NK-92 (cell line): ENCODE results near the gene EDRF1.

Experiments
- DNase-seq: peaks from one replicate; lab custom pipeline; 2025; ENCODE audit not compliant: unreplicated experiment; lab: John Stamatoyannopoulos, UW

The EDRF1 gene

GRCh38 chr10:125762692-125763648 is 43.5 kb downstream of the EDRF1 start:
- DNase-seq, result no peak

- DNase-seq, result no peak
Measured at GRCh38 chr10:125765835-125766234, 46.3 kb downstream of the EDRF1 start.

GRCh38 chr10:125766511-125766910 is 47.0 kb downstream of the EDRF1 start:
- no peak for DNase-seq

GRCh38 chr10:125768219-125768855 is 48.8 kb downstream of the EDRF1 start:
- DNase-seq, result no peak

- no peak for DNase-seq
Measured at GRCh38 chr10:125769175-125769574, 49.7 kb downstream of the EDRF1 start.

GRCh38 chr10:125770844-125771243 is 51.3 kb downstream of the EDRF1 start:
- no peak for DNase-seq

GRCh38 chr10:125772112-125772863 is 52.8 kb downstream of the EDRF1 start:
- DNase-seq, result no peak

GRCh38 chr10:125772864-125773180 is 53.3 kb downstream of the EDRF1 start:
- no peak for DNase-seq

GRCh38 chr10:125773687-125774543 is 54.4 kb downstream of the EDRF1 start:
- no peak for DNase-seq

- DNase-seq, result no peak
Measured at GRCh38 chr10:125774581-125775191, 55.2 kb downstream of the EDRF1 start.

- DNase-seq, result no peak
Measured at GRCh38 chr10:125775491-125776106, 56.1 kb downstream of the EDRF1 start, which contains the start of gene MMP21. TSS of gene MMP21 (minus strand) at chr10:125775821. CDS start at chr10:125775821, 0 bp downstream.

GRCh38 chr10:125777806-125778205 is 58.3 kb downstream of the EDRF1 start:
- no peak for DNase-seq

- no peak for DNase-seq
Measured at GRCh38 chr10:125778556-125778955, 59.0 kb downstream of the EDRF1 start.

GRCh38 chr10:125779403-125780327 is 60.2 kb downstream of the EDRF1 start:
- DNase-seq, result no peak

- no peak for DNase-seq
Measured at GRCh38 chr10:125781374-125781773, 61.9 kb downstream of the EDRF1 start.

- DNase-seq, result no peak
Measured at GRCh38 chr10:125782054-125782453, 62.5 kb downstream of the EDRF1 start.

GRCh38 chr10:125782616-125783015 is 63.1 kb downstream of the EDRF1 start:
- no peak for DNase-seq

- no peak for DNase-seq
Measured at GRCh38 chr10:125783408-125783807, 63.9 kb downstream of the EDRF1 start.

GRCh38 chr10:125783957-125784356 is 64.4 kb downstream of the EDRF1 start:
- no peak for DNase-seq
